ENCODE data around the gene MCCC2.

DNA sequence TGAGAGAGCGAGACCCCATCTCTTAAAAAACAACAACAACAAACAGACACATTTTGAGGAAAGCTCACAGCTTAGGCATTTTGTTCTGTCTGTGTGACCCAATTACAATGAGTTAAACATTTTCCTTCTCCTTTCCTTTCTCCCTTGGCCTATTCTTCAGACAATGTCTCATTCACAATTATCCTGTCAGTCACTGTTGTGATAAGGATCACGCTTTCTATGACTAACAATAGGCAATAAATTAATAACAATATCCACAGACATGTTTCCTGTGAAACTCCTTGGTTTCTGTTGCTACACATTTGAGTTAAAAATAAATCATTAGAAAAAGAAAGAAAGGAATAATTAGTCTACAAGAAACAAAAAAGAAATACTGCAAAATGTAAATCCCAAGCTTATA is 112.1 kb downstream of the MCCC2 start:
- TF ChIP-seq, protein P1, sequence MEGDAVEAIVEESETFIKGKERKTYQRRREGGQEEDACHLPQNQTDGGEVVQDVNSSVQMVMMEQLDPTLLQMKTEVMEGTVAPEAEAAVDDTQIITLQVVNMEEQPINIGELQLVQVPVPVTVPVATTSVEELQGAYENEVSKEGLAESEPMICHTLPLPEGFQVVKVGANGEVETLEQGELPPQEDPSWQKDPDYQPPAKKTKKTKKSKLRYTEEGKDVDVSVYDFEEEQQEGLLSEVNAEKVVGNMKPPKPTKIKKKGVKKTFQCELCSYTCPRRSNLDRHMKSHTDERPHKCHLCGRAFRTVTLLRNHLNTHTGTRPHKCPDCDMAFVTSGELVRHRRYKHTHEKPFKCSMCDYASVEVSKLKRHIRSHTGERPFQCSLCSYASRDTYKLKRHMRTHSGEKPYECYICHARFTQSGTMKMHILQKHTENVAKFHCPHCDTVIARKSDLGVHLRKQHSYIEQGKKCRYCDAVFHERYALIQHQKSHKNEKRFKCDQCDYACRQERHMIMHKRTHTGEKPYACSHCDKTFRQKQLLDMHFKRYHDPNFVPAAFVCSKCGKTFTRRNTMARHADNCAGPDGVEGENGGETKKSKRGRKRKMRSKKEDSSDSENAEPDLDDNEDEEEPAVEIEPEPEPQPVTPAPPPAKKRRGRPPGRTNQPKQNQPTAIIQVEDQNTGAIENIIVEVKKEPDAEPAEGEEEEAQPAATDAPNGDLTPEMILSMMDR (IDR thresholded peaks at IDR 0.05) = no peak
- no peak for TF ChIP-seq POLR2A (IDR thresholded peaks at IDR 0.05; ENCODE audit: low read depth)
- no peak for TF ChIP-seq EP300 (IDR thresholded peaks at IDR 0.05)
